ENCODE results near the gene THSD1.

- TF ChIP-seq CTCF (IDR thresholded peaks at IDR 0.05) (no peak), ZFX (IDR thresholded peaks at IDR 0.05; ENCODE audit: borderline replicate concordance) (no peak)
Observed at GRCh38 chr13:52421216-52421615, 15.2 kb upstream of the THSD1 start.
